Fibroblast of villous mesenchyme (primary cell): ENCODE results near the gene ZNF664. TPM values are rescaled to one million over a fixed set of nuclear protein-coding genes. Genes with fewer than 3 reads are reported as not detected.

Experiments
- DNase-seq: peaks from one replicate; pipeline ENCODE4 v3.0.0-alpha.2; 2010; ENCODE audit warnings: low read depth
- H3K4me3 ChIP-seq: 2 replicates; pipeline ENCODE4 v1.5.1; 2011; ENCODE audit warnings: low read depth, mild to moderate bottlenecking, low read length
- CTCF ChIP-seq: IDR thresholded peaks from 2 replicates; pipeline ENCODE4 v1.5.1; 2012; ENCODE audit warnings: low read depth, mild to moderate bottlenecking, low read length; ENCODE audit not compliant: insufficient read depth
- total RNA-seq: library from RNA; depleted of rRNA; stranded (reverse); fragments of >200 nt; gene quantifications from 2 replicates; pipeline ENCODE4 v1.2.3, GENCODE V29; 2012

The ZNF664 gene
- total RNA-seq, 1 donor = 46.2 TPM

DNA sequence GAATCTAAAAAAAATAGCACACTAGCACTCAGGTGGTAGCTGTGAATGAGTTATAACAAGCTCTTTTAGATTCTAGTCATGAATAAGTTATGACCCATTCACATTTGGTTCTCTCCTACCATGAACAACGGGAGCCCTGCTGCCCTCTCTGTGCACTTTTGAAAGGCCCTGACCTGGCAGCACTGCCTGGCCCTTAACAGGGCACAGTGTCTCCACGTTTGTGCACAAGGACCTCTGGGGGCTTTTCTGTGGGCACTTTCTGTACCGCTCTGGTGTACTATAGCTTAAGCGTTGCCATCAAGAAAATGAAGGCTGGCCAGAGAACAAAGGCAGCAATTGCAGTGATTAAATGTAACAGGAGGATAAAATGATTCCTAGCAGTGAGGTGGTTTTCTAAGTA lies 21.5 kb upstream of the ZNF664 start:
- no peak for DNase-seq
- TF ChIP-seq CTCF = no peak

DNA sequence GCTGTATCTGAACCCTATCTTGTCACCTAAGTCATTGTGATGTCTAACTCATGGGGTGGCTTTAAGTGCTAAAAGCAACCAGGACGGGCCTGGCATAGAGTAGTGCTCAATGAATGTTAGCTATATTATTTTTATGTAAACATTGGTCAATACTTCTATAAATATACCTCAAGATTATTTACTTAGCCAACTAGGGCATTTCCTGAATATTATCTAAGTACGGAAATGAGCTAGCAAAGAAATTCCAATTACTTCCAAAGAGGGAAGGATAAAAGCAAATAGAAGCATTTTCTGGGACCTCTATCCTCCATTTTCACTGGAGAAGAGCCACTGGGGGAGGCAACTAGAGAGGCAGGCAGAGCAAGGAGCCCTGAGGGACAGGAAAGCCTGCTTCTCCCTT lies 21.0 kb upstream of the ZNF664 start:
- H3K4me3 ChIP-seq = no peak overlapping the region
- DNase-seq = no peak
- no peak for TF ChIP-seq CTCF

More for the DNA sequence above, 21.5 kb upstream of the ZNF664 start:
- H3K4me3 ChIP-seq = no peak overlapping the region

DNA sequence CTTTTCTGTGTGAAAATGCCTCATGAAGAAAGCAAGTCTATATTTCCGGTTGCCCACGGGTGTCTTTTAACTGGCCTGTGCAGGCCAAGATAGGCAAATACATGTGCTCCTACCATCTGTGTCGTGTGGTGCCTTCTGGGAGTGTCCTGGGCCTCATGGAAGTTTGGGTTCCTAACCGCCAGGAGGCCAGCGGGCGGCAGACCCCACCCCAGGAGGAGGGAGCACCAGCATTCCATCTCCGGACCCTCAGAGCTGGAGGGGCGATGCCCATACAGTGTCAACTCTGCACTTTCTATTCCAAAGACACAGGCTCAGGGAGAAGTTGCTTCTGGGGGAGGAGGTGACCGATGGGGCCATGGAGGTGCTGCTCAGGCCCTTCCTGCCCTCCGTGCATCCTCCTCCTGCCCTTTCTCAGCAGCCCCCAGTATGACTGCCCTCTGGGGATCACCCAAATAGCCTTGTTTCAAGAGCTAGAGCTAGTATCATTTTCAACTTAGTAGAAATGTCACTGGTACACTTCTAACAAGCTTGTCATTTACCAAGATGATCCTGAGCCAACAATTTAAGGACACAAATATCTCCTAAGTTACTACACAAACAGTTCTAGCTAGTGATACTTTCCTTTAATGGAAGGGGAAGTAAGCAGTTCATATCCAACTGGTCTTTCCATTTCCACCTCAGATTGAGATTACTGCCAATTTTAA lies 18.2 kb upstream of the ZNF664 start:
- DNase-seq = no peak
- no peak for TF ChIP-seq CTCF
- H3K4me3 ChIP-seq = no peak overlapping the region

GRCh38 chr12:123956249-123956648 lies 16.8 kb upstream of the ZNF664 start:
- no peak for DNase-seq
- no peak for TF ChIP-seq CTCF
- no peak overlapping the region for H3K4me3 ChIP-seq

GRCh38 chr12:123957196-123957595 lies 15.8 kb upstream of the ZNF664 start:
- no peak for TF ChIP-seq CTCF
- no peak for DNase-seq
- H3K4me3 ChIP-seq = no peak overlapping the region

GRCh38 chr12:123958462-123958861 lies 14.6 kb upstream of the ZNF664 start:
- TF ChIP-seq CTCF = no peak
- no peak overlapping the region for H3K4me3 ChIP-seq
- no peak for DNase-seq

- H3K4me3 ChIP-seq = no peak overlapping the region
- no peak for TF ChIP-seq CTCF
- no peak for DNase-seq
These were observed 14.1 kb upstream of the ZNF664 start for GRCh38 chr12:123958876-123959275.
